Karpas-422 (cell line): ENCODE results near the gene KIR3DL2. TPM values are rescaled to one million over a fixed set of nuclear protein-coding genes. Genes with fewer than 3 reads are reported as not detected.
A peak's percentile ranks its signal among the peaks of the same experiment; 100 is the strongest.
"Not testable (repeated sequence)": the region's sequence is repeated elsewhere in the genome, so short reads cannot be mapped to it uniquely, and the experiment has no call there.

Source experiments
- DNase-seq: peaks from one replicate; pipeline ENCODE4 v3.0.0-alpha.2; 2015
- H2AFZ ChIP-seq: fragments of 200-600 bp; sonication (generic); 2 replicates; pipeline ENCODE4 v1.6.1; 2014; ENCODE audit warnings: antibody characterized with exemption, low read length, mixed read lengths
- H3K27ac ChIP-seq: fragments of 200-600 bp; sonication (generic); 2 replicates; pipeline ENCODE4 v1.5.1; 2014; ENCODE audit warnings: mild to moderate bottlenecking, low read length, moderate library complexity
- H3K27me3 ChIP-seq: fragments of 200-600 bp; sonication (generic); 2 replicates; pipeline ENCODE4 v1.6.1; 2014; ENCODE audit warnings: low read length, mixed read lengths
- H3K36me3 ChIP-seq: fragments of 200-600 bp; sonication (generic); 2 replicates; pipeline ENCODE4 v1.6.1; 2014; ENCODE audit warnings: low read length, mixed read lengths; ENCODE audit not compliant: insufficient read depth
- H3K4me1 ChIP-seq: fragments of 200-600 bp; sonication (generic); 2 replicates; pipeline ENCODE4 v1.6.1; 2014; ENCODE audit warnings: mild to moderate bottlenecking, low read length, mixed read lengths
- H3K4me2 ChIP-seq: fragments of 200-600 bp; sonication (generic); 2 replicates; pipeline ENCODE4 v1.6.1; 2014; ENCODE audit warnings: low read length, low read depth, mild to moderate bottlenecking; ENCODE audit not compliant: poor library complexity, severe bottlenecking
- H3K4me3 ChIP-seq: fragments of 200-600 bp; sonication (generic); 2 replicates; pipeline ENCODE4 v1.5.1; 2014; ENCODE audit warnings: mild to moderate bottlenecking, antibody characterized with exemption, low read length, mixed read lengths
- H3K79me2 ChIP-seq: fragments of 200-600 bp; sonication (generic); 2 replicates; pipeline ENCODE4 v1.6.1; 2014; ENCODE audit warnings: mild to moderate bottlenecking, low read length, mixed read lengths
- H3K9ac ChIP-seq: fragments of 200-600 bp; sonication (generic); 2 replicates; pipeline ENCODE4 v1.6.0; 2014; ENCODE audit warnings: low read length
- H3K9me2 ChIP-seq: fragments of 200-600 bp; sonication (generic), shearing (Covaris generic); replicated peaks from 2 replicates; pipeline ENCODE4 v1.6.0; 2014; ENCODE audit warnings: mild to moderate bottlenecking, low read length, moderate library complexity; ENCODE audit not compliant: insufficient read depth
- H3K9me3 ChIP-seq: fragments of 300-700, 200-600 bp; sonication (generic); 2 replicates; pipeline ENCODE4 v1.6.1; 2014; ENCODE audit warnings: low read length, mixed read lengths
- H4K20me1 ChIP-seq: fragments of 200-600 bp; sonication (generic); 2 replicates; pipeline ENCODE4 v1.6.1; 2014; ENCODE audit warnings: mild to moderate bottlenecking, antibody characterized with exemption, low read length, low read depth; ENCODE audit not compliant: insufficient read depth
- small RNA-seq: library from RNA; depleted of rRNA; stranded (forward); fragments of <200 nt; gene quantifications from one replicate; pipeline ENCODE3, GENCODE V24; 2014
- total RNA-seq: library from RNA; depleted of rRNA; stranded (reverse); fragments of >200 nt; shearing (Covaris generic); gene quantifications from 2 replicates; pipeline ENCODE4 v1.2.3, GENCODE V29; 2014; ENCODE audit warnings: low replicate concordance; rRNA removed

KIR3DL2 gene
- total RNA-seq, 1 experiment from 2014 or later = not detected

GRCh38 chr19:54906819-54907218 lies 56.6 kb downstream of the KIR3DL2 start:
- Histone ChIP-seq H3K27ac (no peak overlapping the region), H3K9me3 (no peaks in the 10 kb centered on the region), H3K9me2 (no peaks in the 10 kb centered on the region), H3K27me3 (no peaks in the 10 kb centered on the region), H3K9ac (no peak overlapping the region), H3K79me2 (no peaks in the 10 kb centered on the region), H3K4me1 (no peaks in the 10 kb centered on the region), H3K4me3 (no peak overlapping the region), H2AFZ (no peak overlapping the region), H4K20me1 (no peaks in the 10 kb centered on the region), H3K4me2 (no peak overlapping the region), H3K36me3 (no peaks in the 10 kb centered on the region)
- no peak for DNase-seq

GRCh38 chr19:54907899-54908298 lies 57.7 kb downstream of the KIR3DL2 start:
- not testable (repeated sequence) for H3K79me2 ChIP-seq, H3K4me2 ChIP-seq, H3K27ac ChIP-seq, DNase-seq, H3K9me3 ChIP-seq, H3K9me2 ChIP-seq, H3K4me1 ChIP-seq, H3K36me3 ChIP-seq, H3K4me3 ChIP-seq, H2AFZ ChIP-seq, H3K9ac ChIP-seq, H4K20me1 ChIP-seq, H3K27me3 ChIP-seq

Small RNAs within 50 kb of the gene (small RNA-seq; reads per million reads assigned to genes)
- 0.43 reads per million, percentile 6 among the genes with 10 or more reads in this experiment for gene RNU6-222P

Other genes with a start within 250 kb of the KIR3DL2 start
- 0.07 and 5.2 TPM in 2 replicates for gene LILRB1, start 220.0 kb upstream of the KIR3DL2 start, total RNA-seq
- not detected in 2 replicates for gene LILRB4, start 187.5 kb upstream of the KIR3DL2 start, total RNA-seq
- gene KIR3DL3, start 126.0 kb upstream of the KIR3DL2 start, total RNA-seq = not detected in 2 replicates
- not detected in 2 replicates for gene KIR2DL3, start 111.9 kb upstream of the KIR3DL2 start, total RNA-seq
- gene KIR2DL1, start 80.7 kb upstream of the KIR3DL2 start, total RNA-seq = not detected in 2 replicates
- not detected in 2 replicates for gene KIR2DL4, start 46.8 kb upstream of the KIR3DL2 start, total RNA-seq
- not detected in 2 replicates for gene KIR3DL1, start 34.0 kb upstream of the KIR3DL2 start, total RNA-seq
- not detected in 2 replicates for gene KIR2DS4, start 17.8 kb upstream of the KIR3DL2 start, total RNA-seq
- gene FCAR, start 23.8 kb downstream of the KIR3DL2 start, total RNA-seq = not detected in 2 replicates
- not detected in 2 replicates for gene NCR1, start 55.7 kb downstream of the KIR3DL2 start, total RNA-seq
- gene NLRP7, start 97.1 kb downstream of the KIR3DL2 start, total RNA-seq = 0.11 and 0.18 TPM in 2 replicates
- gene NLRP2, start 115.9 kb downstream of the KIR3DL2 start, total RNA-seq = 28.2 and 35.0 TPM in 2 replicates
- 0.26 TPM in 1 of 2 replicates, not detected in the other for gene GP6, start 187.8 kb downstream of the KIR3DL2 start, total RNA-seq
- gene RDH13, start 212.7 kb downstream of the KIR3DL2 start, total RNA-seq = 16.4 and 23.8 TPM in 2 replicates
- not detected in 2 replicates for gene EPS8L1, start 225.4 kb downstream of the KIR3DL2 start, total RNA-seq